ENCODE measurements around the gene CUX1.

The CUX1 gene

GRCh38 chr7:102065226-102065625, 247.8 kb downstream of the CUX1 start:
- DNase-seq: no peak

GRCh38 chr7:102066476-102066875, 249.1 kb downstream of the CUX1 start:
- DNase-seq: no peak

GRCh38 chr7:102068846-102069245, 251.4 kb downstream of the CUX1 start:
- no peak for DNase-seq

DNA sequence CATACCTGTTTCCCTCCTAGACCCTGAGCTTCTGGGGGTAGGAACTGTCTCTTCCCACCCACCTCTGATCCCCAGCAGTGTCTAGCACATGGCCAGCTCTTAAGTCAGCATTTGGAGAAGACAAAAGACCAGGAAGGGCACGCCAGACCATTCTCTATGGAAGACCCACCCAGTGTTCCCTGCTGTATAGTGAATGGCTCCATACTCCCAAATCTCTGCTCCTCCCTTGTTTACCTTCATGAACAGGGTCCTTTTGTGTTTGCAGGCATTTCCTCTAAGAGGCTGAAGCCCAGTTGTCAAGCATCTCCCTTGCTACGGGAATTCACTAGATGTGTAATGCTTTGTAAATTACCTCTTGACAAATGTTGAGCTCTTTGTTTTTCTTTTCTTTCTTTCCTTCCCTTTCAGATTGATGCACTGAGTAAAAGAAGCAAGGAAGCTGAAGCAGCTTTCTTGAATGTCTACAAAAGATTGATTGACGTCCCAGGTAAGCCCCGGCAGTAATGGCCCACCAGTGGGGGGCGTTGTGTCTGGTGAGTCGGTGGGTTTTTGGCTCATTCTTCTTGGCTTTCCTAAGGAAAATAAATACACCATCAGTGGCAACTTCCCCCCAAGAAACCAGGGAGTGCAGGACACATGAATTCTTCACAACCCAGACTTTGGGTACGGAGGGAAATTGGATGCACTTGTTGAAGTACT, 252.7 kb downstream of the CUX1 start:
- DNase-seq: no peak

GRCh38 chr7:102072003-102072402, 254.6 kb downstream of the CUX1 start:
- no peak for DNase-seq

DNA sequence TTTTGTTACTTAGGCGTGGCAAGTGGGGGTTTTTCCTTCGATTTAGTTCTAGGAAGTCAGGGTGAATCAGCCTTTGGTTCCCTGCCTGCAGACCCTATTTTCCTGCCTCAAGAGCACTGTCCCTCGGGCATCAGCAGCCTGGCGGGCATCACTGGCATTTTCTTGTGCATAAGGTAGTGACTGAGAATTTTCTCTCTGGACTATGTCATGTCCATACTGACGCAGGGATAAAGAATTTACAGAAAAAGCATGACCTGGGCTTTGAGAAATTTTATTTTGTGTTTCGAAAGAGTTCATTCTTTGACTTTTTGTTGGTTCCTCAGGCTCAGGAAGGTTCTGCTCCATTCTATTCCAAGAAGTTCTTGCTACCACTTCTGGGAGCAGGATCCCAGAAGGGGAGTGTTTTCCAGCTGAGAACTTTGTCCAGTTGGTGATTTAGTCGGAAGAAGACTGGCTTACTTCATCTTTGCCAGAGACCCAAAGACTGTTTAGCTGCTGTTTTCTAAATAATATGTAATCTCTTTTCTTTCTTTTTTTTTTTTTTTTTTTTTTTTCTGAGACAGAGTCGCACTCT, 255.3 kb downstream of the CUX1 start:
- no peak for DNase-seq

DNA sequence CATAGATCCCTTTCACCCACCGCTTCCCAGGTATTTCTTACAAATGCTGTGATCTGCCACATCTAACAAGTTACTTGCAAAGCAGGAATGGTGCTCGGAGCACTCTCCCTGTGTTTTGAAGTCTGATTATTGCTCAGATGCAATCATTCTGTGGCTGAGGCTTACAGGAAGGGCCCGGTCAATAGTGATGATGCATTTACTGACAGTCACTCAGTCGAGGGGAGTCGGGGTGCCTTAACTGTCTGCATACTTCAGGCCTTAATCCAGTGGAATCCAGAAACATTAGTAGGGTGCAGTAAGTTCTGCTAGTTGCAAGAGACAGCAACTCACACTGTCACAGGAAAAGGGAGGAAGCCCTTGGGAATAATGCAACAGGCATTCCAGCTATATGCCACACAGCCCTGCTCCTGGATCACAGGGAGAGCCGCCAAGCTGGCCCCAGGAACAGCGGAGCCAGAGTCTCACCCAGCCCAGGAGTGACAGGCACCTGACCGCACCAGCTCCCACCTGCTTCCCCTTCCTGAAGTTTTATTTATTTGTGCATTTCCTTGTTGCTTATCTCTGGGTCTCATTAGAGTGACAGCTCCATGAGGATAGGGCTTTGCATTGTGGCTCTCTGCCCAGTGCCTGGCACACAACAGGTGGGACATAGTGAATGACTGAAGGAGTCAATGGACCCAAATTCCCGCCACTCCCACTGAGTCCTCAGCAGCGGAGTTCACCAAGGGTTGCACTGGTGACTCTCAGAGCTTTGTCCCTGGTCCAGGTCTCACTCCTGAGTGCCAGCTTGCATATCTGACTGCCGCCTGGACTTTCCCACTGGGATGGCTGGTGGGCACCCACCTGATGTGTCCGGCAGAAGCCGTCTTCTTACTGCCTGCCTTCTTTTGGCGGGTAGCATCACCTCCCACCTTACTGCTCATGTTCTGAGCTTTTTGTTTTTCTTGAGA, 256.8 kb downstream of the CUX1 start:
- no peak for DNase-seq

- no peak for DNase-seq
These were observed 257.7 kb downstream of the CUX1 start for GRCh38 chr7:102075126-102075525.

GRCh38 chr7:102075553-102076135, 258.2 kb downstream of the CUX1 start:
- DNase-seq: no peak

DNA sequence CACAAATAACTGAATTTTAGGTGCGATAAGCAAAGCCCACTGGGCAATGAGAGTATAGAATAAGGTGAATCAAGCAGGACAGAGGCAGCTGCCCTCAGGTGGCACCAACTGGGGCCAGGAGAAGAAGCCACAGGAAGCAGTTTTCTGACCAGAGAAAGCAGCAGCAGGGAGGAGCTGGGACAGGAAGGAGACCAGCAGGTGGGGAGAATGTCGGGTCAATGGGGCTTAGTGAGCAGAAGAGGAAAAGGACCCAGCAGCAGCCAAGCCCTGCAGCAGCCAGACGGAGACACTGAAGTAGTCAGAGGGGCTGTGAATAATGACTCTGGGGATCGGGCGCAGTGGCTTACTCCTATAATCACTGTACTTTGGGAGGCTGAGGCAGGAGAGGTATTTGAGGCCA, 259.7 kb downstream of the CUX1 start:
- no peak for DNase-seq

DNA sequence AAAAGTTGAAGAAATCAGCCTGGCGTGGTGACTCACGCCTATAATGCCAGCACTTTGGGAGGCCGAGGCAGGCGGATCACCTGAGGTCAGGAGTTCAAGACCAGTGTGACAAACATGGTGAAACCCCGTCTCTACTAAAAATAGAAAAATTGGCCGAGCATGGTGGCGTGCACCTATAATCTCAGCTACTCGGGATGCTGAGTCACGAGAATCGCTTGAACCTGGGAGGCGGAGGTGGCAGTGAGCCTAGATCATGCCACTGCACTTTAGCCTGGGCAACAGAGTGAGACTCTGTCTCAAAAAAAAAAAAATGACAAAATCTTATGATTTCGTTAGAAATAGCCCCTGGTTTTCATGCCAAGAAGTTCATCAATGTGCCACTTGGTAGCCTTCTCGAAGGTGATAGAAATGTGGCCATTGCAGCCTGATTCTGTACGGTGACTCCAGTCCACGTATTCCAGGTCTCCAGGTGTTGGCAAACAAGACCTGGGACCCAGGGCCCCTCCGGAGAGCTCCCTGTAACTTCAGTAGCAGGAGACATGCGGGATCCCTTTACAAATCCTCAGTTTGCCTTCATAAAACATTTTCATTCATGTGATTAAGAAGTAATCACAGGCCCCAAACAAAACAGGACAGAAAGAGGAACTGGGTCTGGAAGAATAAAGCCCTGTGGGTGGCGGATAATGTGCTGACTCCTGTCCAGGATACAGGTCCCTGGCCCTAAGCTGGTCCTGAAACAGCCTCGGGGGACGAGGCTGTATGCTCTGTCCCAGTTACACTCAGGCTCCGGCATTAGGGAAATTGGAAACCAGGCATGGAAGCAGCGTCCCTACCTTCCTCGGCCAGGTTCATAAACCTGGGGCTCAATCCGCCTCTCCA, 262.0 kb downstream of the CUX1 start:
- DNase-seq: no peak

DNA sequence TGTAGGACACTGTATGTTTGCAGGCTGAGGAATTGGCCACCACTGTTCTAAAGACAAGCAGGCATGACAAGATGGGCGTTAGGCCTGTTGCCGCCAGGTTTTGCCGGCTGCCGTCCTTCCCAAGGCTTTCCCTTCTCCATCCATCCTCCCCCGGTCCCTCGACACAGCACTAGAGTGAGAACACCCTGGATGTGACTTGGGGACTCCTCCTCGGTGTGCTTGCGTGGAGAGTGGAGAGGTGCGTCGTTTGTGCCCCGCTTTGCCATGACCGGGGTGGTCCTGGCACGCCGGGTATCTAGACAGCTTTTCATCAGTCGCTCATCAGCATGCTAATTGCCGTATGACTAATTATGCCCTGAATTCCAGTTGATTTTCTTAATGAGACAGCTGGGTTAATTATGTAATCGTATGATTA, 262.6 kb downstream of the CUX1 start:
- peak in 12 of 56 donors; percentile 21 to 65 (median 40) for DNase-seq

- peak in 35 of 56 donors; percentile 6 to 67 (median 27) for DNase-seq
These were observed 263.2 kb downstream of the CUX1 start for GRCh38 chr7:102080434-102081243.

DNA sequence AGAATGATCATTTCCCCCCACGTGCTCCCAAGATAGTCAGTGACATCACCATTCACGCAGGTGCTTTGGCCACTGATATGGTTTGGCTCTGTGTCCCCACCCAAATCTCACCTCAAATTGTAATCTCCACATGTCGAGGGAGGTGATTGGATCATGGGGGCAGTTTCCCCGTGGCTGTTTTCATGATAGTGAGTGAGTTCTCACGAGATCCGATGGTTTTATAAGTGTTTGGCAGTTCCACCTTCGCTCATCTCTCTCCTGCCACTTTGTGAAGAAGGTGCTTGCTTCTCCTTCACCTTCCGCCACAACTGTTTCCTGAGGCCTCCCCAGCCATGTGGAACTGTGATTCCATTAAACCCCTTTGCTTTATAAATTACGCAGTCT, 263.8 kb downstream of the CUX1 start:
- no peak for DNase-seq

GRCh38 chr7:102082693-102083368, 265.4 kb downstream of the CUX1 start:
- DNase-seq: no peak

DNA sequence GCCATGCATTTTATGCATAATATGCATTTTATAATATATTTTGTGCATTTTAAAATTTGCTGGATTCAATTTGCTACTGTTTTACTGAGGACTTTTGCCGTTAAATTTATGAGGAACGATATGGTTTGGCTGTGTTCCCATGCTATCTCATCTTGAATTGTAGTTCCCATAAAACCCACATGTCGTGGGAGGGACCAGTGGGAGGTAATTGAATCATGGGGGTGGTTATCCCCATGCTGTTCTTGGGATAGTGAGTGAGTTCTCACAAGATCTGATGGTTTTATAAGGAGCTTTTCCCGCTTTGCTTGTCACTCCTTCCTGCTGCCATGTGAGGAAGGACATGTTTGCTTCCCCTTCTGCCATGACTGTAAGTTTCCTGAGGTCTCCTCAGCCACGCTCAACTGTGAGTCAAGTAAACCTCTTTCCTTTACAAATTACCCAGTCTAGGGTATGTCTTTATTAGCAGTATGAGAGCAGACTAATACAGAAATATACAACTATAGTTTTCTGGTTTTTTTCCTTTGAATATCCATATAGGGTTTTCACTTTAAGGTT, 267.9 kb downstream of the CUX1 start:
- DNase-seq: no peak

GRCh38 chr7:102089175-102090098, 272.0 kb downstream of the CUX1 start:
- no peak for DNase-seq

Measured in nucleus accumbens (tissue), 56 donors.